HG03135 (cell line): ENCODE results near the gene DEXI.

Source experiments
- ATAC-seq: cut with Tn5 transposase; IDR thresholded peaks from one replicate; pipeline ENCODE4 v1.9.1; 2021; ENCODE audit warnings: mild to moderate bottlenecking, moderate library complexity; ENCODE audit not compliant: unreplicated experiment

Gene DEXI

GRCh38 chr16:10942352-10943063, at the start of gene DEXI:
Gene DEXI, minus strand, starts transcription at chr16:10942468. Its CDS starts 463 bp downstream, at chr16:10942005.
- ATAC-seq = peak; percentile 69

GRCh38 chr16:10990378-10990777, 48.1 kb upstream of the DEXI start:
- no peak for ATAC-seq

- no peak for ATAC-seq
Observed at GRCh38 chr16:10989559-10989958, 47.3 kb upstream of the DEXI start.

GRCh38 chr16:10988879-10989278, 46.6 kb upstream of the DEXI start:
- no peak for ATAC-seq

- ATAC-seq = peak; percentile 53
Observed at GRCh38 chr16:10988164-10988803, 46.0 kb upstream of the DEXI start.

- no peak for ATAC-seq
Observed at GRCh38 chr16:10987361-10988163, 45.3 kb upstream of the DEXI start.

- ATAC-seq = no peak
Observed at GRCh38 chr16:10984509-10984908, 42.2 kb upstream of the DEXI start.

GRCh38 chr16:10983159-10983558, 40.9 kb upstream of the DEXI start:
- ATAC-seq = peak; percentile 26

GRCh38 chr16:10982465-10983150, 40.3 kb upstream of the DEXI start:
- ATAC-seq = peak; percentile 58

- peak; percentile 69 for ATAC-seq
Observed at GRCh38 chr16:10981697-10982216, 39.5 kb upstream of the DEXI start.

GRCh38 chr16:10980813-10981212, 38.5 kb upstream of the DEXI start:
- no peak for ATAC-seq

- no peak for ATAC-seq
Observed at GRCh38 chr16:10979717-10980601, 37.7 kb upstream of the DEXI start.

- no peak for ATAC-seq
Observed at GRCh38 chr16:10978871-10979446, 36.7 kb upstream of the DEXI start.

GRCh38 chr16:10978124-10978523, 35.9 kb upstream of the DEXI start:
- ATAC-seq = no peak

- no peak for ATAC-seq
Observed at GRCh38 chr16:10976634-10977033, 34.4 kb upstream of the DEXI start.

- no peak for ATAC-seq
Observed at GRCh38 chr16:10972819-10973464, 30.7 kb upstream of the DEXI start.

GRCh38 chr16:10972108-10972818, 30.0 kb upstream of the DEXI start:
- no peak for ATAC-seq

GRCh38 chr16:10971560-10971961, 29.3 kb upstream of the DEXI start:
- no peak for ATAC-seq
